Endothelial cell of umbilical vein (primary cell): Measurements from ENCODE around the gene TTC31.

ENCODE experiments used
- EZH2 ChIP-seq: IDR thresholded peaks from 2 replicates; pipeline ENCODE4 v1.6.1; 2012; ENCODE audit warnings: borderline replicate concordance, low read depth, mild to moderate bottlenecking, moderate library complexity, low read length, inconsistent platforms; ENCODE audit not compliant: severe bottlenecking
- FOS ChIP-seq: IDR thresholded peaks from 2 replicates; pipeline ENCODE4 v1.6.1; 2011; ENCODE audit warnings: mild to moderate bottlenecking, low read length, moderate library complexity, borderline replicate concordance; ENCODE audit not compliant: insufficient read depth
- GATA2 ChIP-seq: IDR thresholded peaks from 2 replicates; pipeline ENCODE4 v1.7.0; 2011; ENCODE audit warnings: low read depth, mild to moderate bottlenecking, moderate library complexity, mixed read lengths, low read length; ENCODE audit not compliant: insufficient read length, insufficient read depth
- JUN ChIP-seq: IDR thresholded peaks from 2 replicates; pipeline ENCODE4 v1.6.1; 2011; ENCODE audit warnings: borderline replicate concordance, low read depth; ENCODE audit not compliant: insufficient read length, insufficient read depth
- MYC ChIP-seq: IDR thresholded peaks from one replicate; pipeline ENCODE4 v1.6.1; 2011; ENCODE audit warnings: mild to moderate bottlenecking, low read depth, low read length
- POLR2A ChIP-seq: IDR thresholded peaks from 2 replicates; pipeline ENCODE4 v1.6.1; 2012; ENCODE audit warnings: low read depth, mild to moderate bottlenecking, control low read depth, low read length
- POLR2AphosphoS5 ChIP-seq: IDR thresholded peaks from 2 replicates; pipeline ENCODE4 v1.6.1; 2012; ENCODE audit warnings: low read depth, mild to moderate bottlenecking, control low read depth, low read length, moderate library complexity; ENCODE audit not compliant: insufficient read depth
- TF ChIP-seq, protein P1 (sequence below), 2 donors: IDR thresholded peaks; 1 replicate in 1 of 2; 2 replicates in 1 of 2; pipeline ENCODE4 v1.5.1; 2011; ENCODE audit warnings: low read length in 2 of 2, mild to moderate bottlenecking in 2 of 2, moderate library complexity in 2 of 2, control low read depth in 1 of 2, inconsistent platforms in 1 of 2, low read depth in 1 of 2; ENCODE audit not compliant: insufficient read depth in 1 of 2; ENCODE audit errors: extremely low read depth in 1 of 2

DNA sequence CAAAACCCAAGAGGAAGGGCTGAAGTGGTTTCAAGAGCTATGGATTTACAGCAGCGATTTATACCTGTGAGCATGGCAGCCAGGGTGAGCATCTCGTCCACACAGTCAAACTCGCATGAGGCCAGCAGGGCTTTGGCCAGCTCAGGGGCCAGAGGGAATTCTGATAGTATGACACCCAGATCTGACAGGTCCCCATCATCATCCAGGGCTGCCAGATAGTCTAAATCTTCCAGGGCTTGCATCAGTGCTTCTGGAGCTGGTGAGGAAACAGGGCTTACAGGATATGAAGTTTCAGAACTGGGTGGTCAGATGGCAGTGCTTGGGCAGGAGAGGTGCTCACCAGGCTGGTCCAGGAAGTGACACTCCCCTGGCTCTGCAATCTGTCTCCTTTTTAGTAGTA, 39.6 kb downstream of the TTC31 start:
- no peak for TF ChIP-seq EZH2
- TF ChIP-seq, protein P1, sequence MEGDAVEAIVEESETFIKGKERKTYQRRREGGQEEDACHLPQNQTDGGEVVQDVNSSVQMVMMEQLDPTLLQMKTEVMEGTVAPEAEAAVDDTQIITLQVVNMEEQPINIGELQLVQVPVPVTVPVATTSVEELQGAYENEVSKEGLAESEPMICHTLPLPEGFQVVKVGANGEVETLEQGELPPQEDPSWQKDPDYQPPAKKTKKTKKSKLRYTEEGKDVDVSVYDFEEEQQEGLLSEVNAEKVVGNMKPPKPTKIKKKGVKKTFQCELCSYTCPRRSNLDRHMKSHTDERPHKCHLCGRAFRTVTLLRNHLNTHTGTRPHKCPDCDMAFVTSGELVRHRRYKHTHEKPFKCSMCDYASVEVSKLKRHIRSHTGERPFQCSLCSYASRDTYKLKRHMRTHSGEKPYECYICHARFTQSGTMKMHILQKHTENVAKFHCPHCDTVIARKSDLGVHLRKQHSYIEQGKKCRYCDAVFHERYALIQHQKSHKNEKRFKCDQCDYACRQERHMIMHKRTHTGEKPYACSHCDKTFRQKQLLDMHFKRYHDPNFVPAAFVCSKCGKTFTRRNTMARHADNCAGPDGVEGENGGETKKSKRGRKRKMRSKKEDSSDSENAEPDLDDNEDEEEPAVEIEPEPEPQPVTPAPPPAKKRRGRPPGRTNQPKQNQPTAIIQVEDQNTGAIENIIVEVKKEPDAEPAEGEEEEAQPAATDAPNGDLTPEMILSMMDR (IDR thresholded peaks at IDR 0.05; ENCODE audit: extremely low read depth in 1 of 2, insufficient read depth in 1 of 2, low read depth in 1 of 2, low read length in 2 of 2), result no peak
- TF ChIP-seq POLR2A, result no peak
- no peak for TF ChIP-seq POLR2AphosphoS5
- TF ChIP-seq FOS, result no peak
- TF ChIP-seq MYC, result no peak
- no peak for TF ChIP-seq JUN
- no peak for TF ChIP-seq GATA2
